ENCODE measurements around the gene RNF220. TPM values are rescaled to one million over a fixed set of nuclear protein-coding genes. Genes with fewer than 3 reads are reported as not detected.

Gene RNF220
- total RNA-seq, 2 donors from 2014 or later: 121 to 125 TPM

DNA sequence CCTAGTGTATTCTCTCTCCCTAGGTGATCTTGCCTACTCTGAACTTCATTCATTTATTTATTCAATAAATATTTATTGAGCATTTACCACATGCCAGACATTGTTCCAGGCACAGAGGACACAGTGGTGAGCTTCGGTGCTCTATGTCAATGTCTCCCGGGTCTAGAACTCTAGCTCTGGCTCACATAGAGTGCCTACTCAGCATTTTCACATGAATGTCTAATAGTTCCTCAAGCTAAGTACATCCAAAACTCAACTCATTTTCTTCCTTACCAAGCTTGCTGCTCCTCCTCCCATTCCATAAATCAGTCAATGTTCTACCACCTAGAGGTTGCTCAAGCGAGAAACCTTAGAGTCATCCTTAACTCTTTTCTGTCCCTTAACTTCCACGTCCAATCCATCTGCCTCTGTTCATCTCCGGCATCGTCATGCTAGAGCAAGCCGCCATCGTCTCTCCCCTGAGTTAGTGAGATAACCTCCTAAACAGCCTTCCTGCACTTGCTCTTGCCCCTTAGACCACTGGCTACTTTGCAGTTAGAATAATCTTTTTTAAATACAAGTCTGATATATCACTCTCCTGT, 201.7 kb downstream of the RNF220 start:
- DNase-seq (ENCODE audit: low spot score): no peak
- no peaks in the 10 kb centered on the region for H3K4me1 ChIP-seq (ENCODE audit: control insufficient read depth in 1 of 2, low read depth in 2 of 2)
- H3K27me3 ChIP-seq (replicated peaks; ENCODE audit: insufficient read depth): no peaks in the 10 kb centered on the region
- no peak overlapping the region for H3K27ac ChIP-seq
- no peaks in the 10 kb centered on the region for H3K9me3 ChIP-seq
- no peaks in the 10 kb centered on the region for H3K36me3 ChIP-seq
- no peak overlapping the region for H3K4me3 ChIP-seq
- no peak for ATAC-seq (ENCODE audit: insufficient number of reproducible peaks, low FRiP score, low read depth)
- no peak for TF ChIP-seq CTCF (IDR thresholded peaks at IDR 0.05)

GRCh38 chr1:44608141-44608540, 203.1 kb downstream of the RNF220 start:
- no peak for DNase-seq (ENCODE audit: low spot score)
- Histone ChIP-seq H3K36me3 (no peaks in the 10 kb centered on the region), H3K9me3 (no peaks in the 10 kb centered on the region), H3K27me3 (replicated peaks; ENCODE audit: insufficient read depth) (no peaks in the 10 kb centered on the region), H3K4me3 (no peak overlapping the region), H3K4me1 (ENCODE audit: control insufficient read depth in 1 of 2, low read depth in 2 of 2) (no peaks in the 10 kb centered on the region), H3K27ac (no peak overlapping the region)
- ATAC-seq (ENCODE audit: insufficient number of reproducible peaks, low FRiP score, low read depth): no peak
- TF ChIP-seq CTCF (IDR thresholded peaks at IDR 0.05): no peak

GRCh38 chr1:44609412-44609767, 204.3 kb downstream of the RNF220 start:
- H3K4me1 ChIP-seq (ENCODE audit: control insufficient read depth in 1 of 2, low read depth in 2 of 2): no peaks in the 10 kb centered on the region
- ATAC-seq (ENCODE audit: insufficient number of reproducible peaks, low FRiP score, low read depth): peak; percentile 6
- H3K4me3 ChIP-seq: no peak overlapping the region
- no peaks in the 10 kb centered on the region for H3K36me3 ChIP-seq
- no peaks in the 10 kb centered on the region for H3K27me3 ChIP-seq (replicated peaks; ENCODE audit: insufficient read depth)
- peak; percentile 52 for TF ChIP-seq CTCF (IDR thresholded peaks at IDR 0.05)
- H3K9me3 ChIP-seq: no peaks in the 10 kb centered on the region
- DNase-seq (ENCODE audit: low spot score): no peak
- no peak overlapping the region for H3K27ac ChIP-seq

DNA sequence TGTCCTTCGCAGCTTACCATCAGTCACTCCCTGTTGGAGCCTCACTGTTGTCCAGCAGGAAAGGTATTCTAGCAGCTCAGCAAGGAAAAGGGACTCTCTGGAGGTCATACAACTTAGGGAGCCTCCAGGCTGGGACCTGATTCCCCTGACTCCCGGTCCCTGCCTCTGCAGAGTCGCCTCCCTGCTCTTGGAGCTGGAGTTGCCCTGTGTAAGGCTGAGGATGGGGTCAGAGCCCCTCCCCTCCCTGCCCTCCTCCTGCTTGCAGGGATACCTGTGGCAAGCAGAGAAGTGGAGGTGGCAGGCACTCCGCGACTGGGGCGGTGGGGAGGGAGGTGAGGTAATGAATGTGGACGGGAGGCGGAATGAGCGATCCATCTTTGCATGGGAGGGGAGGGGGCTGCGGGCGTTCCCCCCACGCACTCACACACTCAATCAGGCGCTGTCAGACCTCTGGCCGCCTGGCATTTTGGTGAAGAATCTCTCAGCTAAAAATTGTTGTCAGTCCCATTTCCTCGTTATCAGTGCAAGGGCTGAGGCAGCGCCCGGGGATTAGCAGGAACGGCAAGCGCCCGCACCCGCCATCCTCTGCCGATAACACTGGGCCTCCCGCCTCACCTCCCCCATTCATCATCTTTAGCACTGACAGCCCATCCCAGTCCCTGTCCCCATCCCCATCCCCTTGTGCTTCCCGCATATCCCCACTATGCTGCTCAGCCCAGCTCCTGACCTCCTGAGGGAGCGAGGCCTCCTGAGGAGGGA, 204.9 kb downstream of the RNF220 start:
- H3K4me1 ChIP-seq (ENCODE audit: control insufficient read depth in 1 of 2, low read depth in 2 of 2): no peaks in the 10 kb centered on the region
- ATAC-seq (ENCODE audit: insufficient number of reproducible peaks, low FRiP score, low read depth) (peak; percentile 36), DNase-seq (ENCODE audit: low spot score) (no peak)
- no peak overlapping the region for H3K4me3 ChIP-seq
- no peak for TF ChIP-seq CTCF (IDR thresholded peaks at IDR 0.05)
- no peaks in the 10 kb centered on the region for H3K9me3 ChIP-seq
- no peaks in the 10 kb centered on the region for H3K36me3 ChIP-seq
- no peak overlapping the region for H3K27ac ChIP-seq
- no peaks in the 10 kb centered on the region for H3K27me3 ChIP-seq (replicated peaks; ENCODE audit: insufficient read depth)

DNA sequence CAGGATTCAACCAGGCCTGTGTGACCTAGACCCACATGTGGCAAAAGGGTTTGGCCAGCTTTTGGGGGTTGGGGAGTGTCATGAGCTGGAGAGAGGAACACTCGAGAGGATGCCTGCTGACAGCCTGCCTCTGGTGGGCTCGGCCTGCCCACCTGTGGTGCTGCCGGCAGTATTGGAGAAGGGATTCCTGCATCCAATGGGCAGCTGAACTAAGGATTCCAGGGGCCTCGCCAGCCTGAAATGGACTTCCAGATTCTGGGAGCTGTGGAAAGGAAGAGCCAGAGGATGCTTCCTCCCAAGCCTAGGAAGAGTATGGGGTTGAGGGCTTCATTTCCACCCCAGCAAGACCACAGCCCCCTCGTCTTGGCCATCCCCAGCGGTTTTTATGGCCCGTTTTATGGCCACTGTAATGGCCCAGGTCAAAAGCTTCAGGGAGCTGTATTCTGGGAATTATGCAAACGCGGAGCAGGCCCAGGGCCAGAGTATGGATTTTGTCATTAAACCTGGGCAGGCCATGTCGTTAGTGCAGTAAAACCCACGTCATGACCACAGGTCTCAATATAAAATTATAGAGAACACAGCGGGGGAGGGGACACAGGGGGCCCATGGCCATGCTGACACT, 205.6 kb downstream of the RNF220 start:
- Histone ChIP-seq H3K36me3 (no peaks in the 10 kb centered on the region), H3K27ac (no peak overlapping the region), H3K9me3 (no peaks in the 10 kb centered on the region), H3K4me1 (ENCODE audit: control insufficient read depth in 1 of 2, low read depth in 2 of 2) (no peaks in the 10 kb centered on the region), H3K4me3 (no peak overlapping the region), H3K27me3 (replicated peaks; ENCODE audit: insufficient read depth) (no peaks in the 10 kb centered on the region)
- DNase-seq (ENCODE audit: low spot score) (no peak), ATAC-seq (ENCODE audit: insufficient number of reproducible peaks, low FRiP score, low read depth) (no peak)
- TF ChIP-seq CTCF (IDR thresholded peaks at IDR 0.05): no peak

Data from thoracic aorta (tissue), 2 donors.